ENCODE measurements around the gene AP1B1.

- TF ChIP-seq POLR2A (IDR thresholded peaks at IDR 0.05): no peak
- TF ChIP-seq, protein P1, sequence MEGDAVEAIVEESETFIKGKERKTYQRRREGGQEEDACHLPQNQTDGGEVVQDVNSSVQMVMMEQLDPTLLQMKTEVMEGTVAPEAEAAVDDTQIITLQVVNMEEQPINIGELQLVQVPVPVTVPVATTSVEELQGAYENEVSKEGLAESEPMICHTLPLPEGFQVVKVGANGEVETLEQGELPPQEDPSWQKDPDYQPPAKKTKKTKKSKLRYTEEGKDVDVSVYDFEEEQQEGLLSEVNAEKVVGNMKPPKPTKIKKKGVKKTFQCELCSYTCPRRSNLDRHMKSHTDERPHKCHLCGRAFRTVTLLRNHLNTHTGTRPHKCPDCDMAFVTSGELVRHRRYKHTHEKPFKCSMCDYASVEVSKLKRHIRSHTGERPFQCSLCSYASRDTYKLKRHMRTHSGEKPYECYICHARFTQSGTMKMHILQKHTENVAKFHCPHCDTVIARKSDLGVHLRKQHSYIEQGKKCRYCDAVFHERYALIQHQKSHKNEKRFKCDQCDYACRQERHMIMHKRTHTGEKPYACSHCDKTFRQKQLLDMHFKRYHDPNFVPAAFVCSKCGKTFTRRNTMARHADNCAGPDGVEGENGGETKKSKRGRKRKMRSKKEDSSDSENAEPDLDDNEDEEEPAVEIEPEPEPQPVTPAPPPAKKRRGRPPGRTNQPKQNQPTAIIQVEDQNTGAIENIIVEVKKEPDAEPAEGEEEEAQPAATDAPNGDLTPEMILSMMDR (IDR thresholded peaks at IDR 0.05): no peak
These were observed 12.2 kb upstream of the AP1B1 start for GRCh38 chr22:29400576-29400975.
